Measurements from ENCODE around the gene MYH8.

The MYH8 gene

GRCh38 chr17:10421900-10422542 is at the start of gene MYH8:
MYH8 (minus strand) TSS chr17:10421950; CDS start chr17:10420227, 1,723 bp downstream.
- no peak for DNase-seq

GRCh38 chr17:10469459-10469858 is 47.7 kb upstream of the MYH8 start, which contains the start of gene MYH4:
MYH4 (minus strand) TSS chr17:10469559; CDS start chr17:10466745, 2,814 bp downstream.
- no peak for DNase-seq

GRCh38 chr17:10463402-10463801 is 41.7 kb upstream of the MYH8 start:
- no peak for DNase-seq

DNA sequence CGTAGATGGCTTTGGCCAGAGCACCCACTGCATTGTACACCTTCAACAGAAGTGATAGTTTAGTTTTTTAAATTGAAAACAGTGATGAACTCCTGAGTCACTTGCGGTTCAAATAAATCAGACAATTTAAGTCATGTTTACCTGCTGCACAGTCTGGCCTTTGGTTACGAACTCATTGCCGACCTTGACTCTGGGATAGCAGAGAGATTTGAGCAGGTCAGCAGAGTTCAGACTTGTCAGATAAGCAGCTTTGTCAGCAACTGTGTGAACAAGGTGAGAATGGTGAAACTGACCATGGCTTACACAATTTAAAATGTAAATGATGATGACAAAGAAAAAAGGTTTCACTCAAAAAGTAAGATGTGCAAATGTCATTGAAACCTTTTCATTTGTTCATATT is 38.3 kb upstream of the MYH8 start:
- DNase-seq: no peak

DNA sequence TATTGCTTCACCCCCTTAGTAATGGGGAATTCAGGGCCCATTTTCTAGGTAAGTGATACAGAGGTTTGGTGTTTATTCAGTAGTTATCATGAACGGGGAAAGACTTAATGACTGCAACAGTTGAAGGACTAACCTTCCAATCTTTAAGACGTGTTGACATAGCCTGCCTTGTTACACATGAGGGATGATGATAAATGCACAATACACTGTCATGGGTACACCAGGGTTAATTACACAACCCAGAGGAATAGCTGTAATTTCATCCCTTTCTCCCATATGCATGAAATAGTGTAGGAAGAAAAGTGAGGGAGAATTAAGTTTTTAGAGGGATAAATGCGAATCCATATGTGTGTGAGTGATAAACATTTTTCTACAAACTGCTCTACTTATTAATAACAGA is 37.0 kb upstream of the MYH8 start:
- no peak for DNase-seq

- no peak for DNase-seq
Observed at GRCh38 chr17:10457952-10458351, 36.2 kb upstream of the MYH8 start.

- DNase-seq: no peak
Observed at GRCh38 chr17:10447026-10447931, 25.5 kb upstream of the MYH8 start.

- no peak for DNase-seq
Observed at GRCh38 chr17:10439816-10440215, 18.1 kb upstream of the MYH8 start.

DNA sequence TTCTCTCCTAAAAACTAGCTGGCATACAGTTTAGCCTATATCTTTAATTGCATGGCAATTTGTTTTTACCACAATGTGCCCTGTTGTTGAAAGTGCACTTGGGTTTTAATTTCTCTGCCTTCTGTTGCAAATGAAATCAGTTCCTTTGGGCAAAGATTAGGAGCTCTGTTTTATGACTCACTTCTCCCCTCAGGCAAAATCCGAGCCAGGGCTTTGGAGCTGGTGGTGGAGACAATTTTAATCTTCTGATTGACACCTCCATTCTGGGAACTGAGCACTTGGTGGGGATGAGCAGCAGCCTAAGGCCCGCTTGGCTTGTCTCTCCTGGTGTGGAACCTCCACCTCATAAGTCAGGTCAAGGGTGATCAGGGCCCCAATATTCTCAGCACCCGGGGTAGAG is 13.3 kb upstream of the MYH8 start:
- DNase-seq: no peak

DNA sequence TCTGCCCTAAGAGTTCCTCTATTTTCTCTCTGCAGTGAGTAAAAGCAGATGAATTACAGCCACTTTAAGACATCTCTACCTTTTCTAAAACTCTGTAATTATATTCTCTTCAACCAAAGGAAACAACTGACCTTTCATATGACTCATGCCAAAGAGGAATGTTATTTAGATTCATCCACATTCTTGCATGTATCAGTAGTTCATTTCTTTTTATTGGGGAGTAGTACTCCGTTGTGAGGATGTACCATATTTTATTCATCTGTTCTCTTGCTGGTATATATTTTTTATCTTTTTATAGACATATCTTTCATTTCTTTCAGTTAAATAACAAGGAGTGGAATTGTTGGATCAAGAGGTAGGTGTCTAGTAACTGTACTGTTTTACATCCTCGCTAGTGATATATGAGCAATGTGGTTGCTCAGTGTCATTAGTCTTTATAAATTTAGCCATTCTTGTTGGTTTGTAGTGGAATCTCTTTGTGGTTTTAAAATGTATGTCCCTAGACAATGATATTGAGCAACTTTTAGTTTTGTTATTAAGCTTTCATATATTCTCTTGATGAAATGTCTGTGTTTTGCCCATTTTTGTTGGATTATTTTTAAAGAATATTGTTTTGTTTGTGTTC is 7.8 kb upstream of the MYH8 start:
- no peak for DNase-seq

DNA sequence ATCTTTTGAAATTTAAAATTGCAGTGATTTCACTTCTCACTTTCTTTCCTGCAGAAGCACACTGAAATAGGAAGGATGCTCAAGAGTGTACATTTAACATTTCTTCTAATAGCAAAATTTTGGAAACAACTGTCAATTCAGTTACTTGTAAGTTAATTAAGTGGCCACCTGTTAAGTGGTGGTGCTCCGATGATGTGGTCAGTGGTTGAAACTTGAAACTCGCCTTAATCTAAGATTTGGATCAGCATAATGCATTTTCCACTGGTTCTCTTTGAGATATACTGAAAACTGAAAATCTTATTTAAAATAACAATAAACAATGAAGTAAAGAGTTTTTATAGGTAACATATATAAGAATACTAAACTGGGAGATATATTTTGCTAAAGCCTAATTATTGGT is 7.0 kb upstream of the MYH8 start:
- DNase-seq: no peak

GRCh38 chr17:10421211-10421610 is 539 bp downstream of the MYH8 start:
- DNase-seq: no peak

DNA sequence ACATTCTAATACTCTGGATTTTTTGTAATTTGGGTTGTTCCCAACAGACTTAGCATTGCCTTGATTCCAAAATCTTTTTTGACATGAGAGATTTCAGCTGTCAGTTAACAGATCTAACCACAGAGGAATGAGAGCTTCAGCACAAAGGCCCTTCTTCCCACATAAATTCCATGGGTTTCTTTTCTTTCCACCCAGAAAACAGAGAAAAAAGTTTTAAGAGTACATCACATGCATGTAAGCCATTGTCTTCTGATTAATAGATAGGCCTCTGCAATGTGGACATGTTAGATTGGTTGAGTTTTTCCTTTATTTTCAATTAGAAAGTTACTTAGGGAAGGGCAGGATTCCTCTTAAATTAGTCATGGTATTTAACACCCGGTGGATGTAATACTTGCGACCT is 939 bp downstream of the MYH8 start:
- no peak for DNase-seq

DNA sequence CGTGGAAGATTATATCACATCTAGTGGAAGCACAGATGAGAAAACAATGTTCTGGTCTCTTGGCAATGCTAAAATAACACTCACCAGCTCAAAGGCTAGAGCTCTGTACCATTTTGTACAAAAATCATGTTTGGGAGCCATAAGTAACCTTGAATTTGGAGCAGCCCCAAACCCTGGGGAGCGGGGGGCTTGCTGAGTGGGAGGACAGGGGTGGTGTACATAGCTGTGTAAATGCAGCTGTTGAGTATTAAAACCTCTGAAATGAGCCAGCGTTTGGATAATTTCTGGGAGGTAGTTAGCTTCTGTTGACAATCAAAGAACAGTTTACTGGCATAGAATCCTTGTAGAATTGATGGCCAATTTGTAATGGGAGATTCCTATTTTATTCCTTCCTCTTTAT is 4.3 kb downstream of the MYH8 start:
- DNase-seq: no peak

GRCh38 chr17:10415161-10415560 is 6.6 kb downstream of the MYH8 start:
- DNase-seq: no peak

DNA sequence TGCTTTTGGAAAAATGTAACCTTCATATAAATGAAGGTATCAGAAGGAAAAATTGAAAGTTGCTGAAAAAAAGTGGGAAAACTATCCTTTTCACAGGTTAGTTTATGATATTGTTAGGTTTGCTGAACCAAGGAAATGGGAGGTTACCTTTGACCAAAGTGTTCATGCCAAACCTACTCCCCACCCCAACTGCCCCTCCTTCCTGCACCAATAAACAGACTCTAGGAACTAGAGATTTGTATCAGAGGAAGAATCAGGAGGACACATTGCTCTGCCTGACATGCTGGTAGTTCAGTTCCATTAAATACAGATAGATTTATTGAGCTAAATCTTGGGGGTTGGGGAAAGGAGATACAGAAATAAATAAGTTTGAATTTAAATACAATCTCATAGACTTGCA is 18.2 kb downstream of the MYH8 start:
- no peak for DNase-seq

- DNase-seq: no peak
Observed at GRCh38 chr17:10398352-10398751, 23.4 kb downstream of the MYH8 start.

- DNase-seq: no peak
Observed at GRCh38 chr17:10396524-10397163, 25.1 kb downstream of the MYH8 start.

DNA sequence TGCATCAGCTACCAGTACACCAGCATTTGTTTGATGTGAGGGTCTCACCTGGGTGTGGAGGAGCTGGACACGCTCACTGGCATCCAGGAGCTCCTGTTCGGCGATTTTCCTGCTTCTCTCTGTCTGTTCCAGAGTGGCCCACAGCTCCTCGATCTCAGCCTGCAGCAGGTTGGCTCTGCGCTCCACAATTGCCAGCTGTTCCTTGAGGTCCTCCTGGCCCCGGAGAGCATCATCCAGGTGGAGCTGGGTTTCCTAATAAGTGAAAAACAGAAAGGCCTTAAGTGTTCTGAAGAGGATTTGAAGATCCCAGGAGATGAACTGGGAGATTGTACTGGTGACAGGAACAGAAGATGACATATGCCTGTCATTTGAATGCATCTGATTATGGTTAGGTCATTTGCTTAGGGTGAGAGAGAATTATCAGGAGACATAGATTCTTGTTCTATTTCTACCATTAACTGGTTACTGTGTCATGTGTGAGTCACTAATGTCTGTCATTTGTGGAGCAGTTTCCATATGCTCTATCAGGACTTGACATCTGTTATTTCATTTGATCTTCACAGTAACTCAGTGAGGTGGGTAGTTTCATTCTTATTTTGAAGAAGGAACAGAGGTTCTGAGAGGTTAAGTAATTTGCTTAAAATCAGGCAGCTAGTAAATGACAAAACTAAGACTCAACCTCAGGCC is 27.4 kb downstream of the MYH8 start:
- no peak for DNase-seq

GRCh38 chr17:10392880-10393279 is 28.9 kb downstream of the MYH8 start:
- DNase-seq: no peak

DNA sequence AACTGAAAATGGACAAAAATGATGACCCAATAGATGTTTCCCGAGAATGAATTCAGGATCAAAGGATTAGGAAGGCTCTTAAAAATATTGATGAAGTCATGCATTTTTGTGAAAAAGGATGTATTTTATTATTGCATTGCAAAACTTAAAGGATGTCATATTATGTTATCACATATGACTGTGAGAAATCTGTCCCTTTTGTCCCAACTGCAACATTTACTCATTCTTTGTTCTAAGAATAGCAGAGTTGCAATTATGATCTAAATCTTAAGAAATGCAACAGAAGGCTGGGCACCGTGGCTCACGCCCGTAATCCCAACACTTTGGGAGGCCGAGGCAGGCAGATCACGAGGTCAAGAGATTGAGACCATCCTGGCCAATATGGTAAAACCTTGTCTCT is 35.9 kb downstream of the MYH8 start:
- DNase-seq: no peak

GRCh38 chr17:10384175-10384574 is 37.6 kb downstream of the MYH8 start:
- no peak for DNase-seq

All from activated CD4-positive, CD25-positive, alpha-beta regulatory T cell treated with anti-CD3 and anti-CD28 coated beads, Interleukin-2, amount 50 U/mL, for 72 hours (primary cell).